H9 (cell line): ENCODE data around the gene TAF13. TPM values are rescaled to one million over a fixed set of nuclear protein-coding genes. Genes with fewer than 3 reads are reported as not detected.

Experiments
- DNase-seq: peaks from one replicate; pipeline ENCODE4 v3.0.0-alpha.2; 2017
- H2AFZ ChIP-seq: one replicate; pipeline ENCODE4 v1.6.1; 2013; ENCODE audit warnings: mild to moderate bottlenecking, low read length, control low read depth, moderate library complexity
- H2AK5ac ChIP-seq: 2 replicates; pipeline ENCODE4 v1.6.1; 2013; ENCODE audit warnings: low read length, control low read depth, mixed read lengths; ENCODE audit not compliant: insufficient read length
- H2BK120ac ChIP-seq: one replicate; pipeline ENCODE4 v1.6.1; 2013; ENCODE audit warnings: low read depth, mild to moderate bottlenecking, low read length, control low read depth, inconsistent platforms; ENCODE audit not compliant: poor library complexity, severe bottlenecking
- H2BK12ac ChIP-seq: 2 replicates; pipeline ENCODE4 v1.6.1; 2013; ENCODE audit warnings: low read length, control low read depth, mixed read lengths, low read depth; ENCODE audit not compliant: insufficient read length
- H2BK15ac ChIP-seq: 2 replicates; pipeline ENCODE4 v1.6.1; 2013; ENCODE audit warnings: low read depth, low read length, control low read depth
- H2BK20ac ChIP-seq: one replicate; pipeline ENCODE4 v1.6.1; 2013; ENCODE audit warnings: low read depth, mild to moderate bottlenecking, low read length, control low read depth, inconsistent platforms; ENCODE audit not compliant: poor library complexity, severe bottlenecking
- H2BK5ac ChIP-seq: 2 replicates; pipeline ENCODE4 v1.6.1; 2013; ENCODE audit warnings: low read length, control low read depth, mixed read lengths; ENCODE audit not compliant: insufficient read length
- H3K14ac ChIP-seq: 2 replicates; pipeline ENCODE4 v1.6.1; 2013; ENCODE audit warnings: low read length, control low read depth; ENCODE audit not compliant: insufficient read depth
- H3K18ac ChIP-seq: 2 replicates; pipeline ENCODE4 v1.6.1; 2013; ENCODE audit warnings: low read depth, mild to moderate bottlenecking, mixed read lengths, low read length, control low read depth; ENCODE audit not compliant: insufficient read length
- H3K23ac ChIP-seq: 2 replicates; pipeline ENCODE4 v1.6.1; 2013; ENCODE audit warnings: low read length, control low read depth, mixed read lengths, low read depth; ENCODE audit not compliant: insufficient read length
- H3K23me2 ChIP-seq: 2 replicates; pipeline ENCODE4 v1.6.1; 2013; ENCODE audit warnings: low read depth, mild to moderate bottlenecking, mixed read lengths, low read length, control low read depth; ENCODE audit not compliant: insufficient read length, poor library complexity, severe bottlenecking
- H3K27ac ChIP-seq: 2 replicates; pipeline ENCODE4 v1.5.1; 2013; ENCODE audit warnings: low read length, control low read depth, mixed read lengths, low read depth; ENCODE audit not compliant: insufficient read length
- H3K27me3 ChIP-seq: 2 replicates; pipeline ENCODE4 v1.6.1; 2013; ENCODE audit warnings: low read length, control low read depth, inconsistent platforms; ENCODE audit not compliant: insufficient read depth
- H3K4ac ChIP-seq: 2 replicates; pipeline ENCODE4 v1.6.1; 2013; ENCODE audit warnings: low read depth, mild to moderate bottlenecking, control low read depth, inconsistent platforms, low read length, moderate library complexity
- H3K4me1 ChIP-seq: 2 replicates; pipeline ENCODE4 v1.6.1; 2013; ENCODE audit warnings: low read length, control low read depth, inconsistent platforms; ENCODE audit not compliant: insufficient read depth
- H3K4me2 ChIP-seq: 2 replicates; pipeline ENCODE4 v1.6.1; 2013; ENCODE audit warnings: low read length, control low read depth, mixed read lengths; ENCODE audit not compliant: insufficient read length, insufficient read depth
- H3K56ac ChIP-seq: 2 replicates; pipeline ENCODE4 v1.6.1; 2013; ENCODE audit warnings: low read depth, mild to moderate bottlenecking, mixed read lengths, low read length, control low read depth; ENCODE audit not compliant: insufficient read length
- H3K79me1 ChIP-seq: 2 replicates; pipeline ENCODE4 v1.6.1; 2013; ENCODE audit warnings: low read depth, mild to moderate bottlenecking, moderate library complexity, low read length, control low read depth, inconsistent platforms; ENCODE audit not compliant: insufficient read depth, poor library complexity, severe bottlenecking
- H3K79me2 ChIP-seq: 2 replicates; pipeline ENCODE4 v1.6.1; 2013; ENCODE audit warnings: low read length, control low read depth, inconsistent platforms; ENCODE audit not compliant: insufficient read depth
- H3K9ac ChIP-seq: 2 replicates; pipeline ENCODE4 v1.6.1; 2013; ENCODE audit warnings: low read length, control low read depth, mixed read lengths; ENCODE audit not compliant: insufficient read length; ENCODE audit errors: extremely low read depth
- H3K9me3 ChIP-seq: one replicate; pipeline ENCODE4 v1.6.1; 2013; ENCODE audit warnings: low read depth, low read length, inconsistent platforms; ENCODE audit not compliant: control insufficient read depth
- H3T11ph ChIP-seq: one replicate; pipeline ENCODE4 v1.6.1; 2013; ENCODE audit warnings: mild to moderate bottlenecking, low read length, control low read depth, inconsistent platforms
- H4K20me1 ChIP-seq: one replicate; pipeline ENCODE4 v1.6.1; 2013; ENCODE audit not compliant: control insufficient read depth, insufficient read length, insufficient read depth
- H4K5ac ChIP-seq: 2 replicates; pipeline ENCODE4 v1.6.1; 2013; ENCODE audit warnings: low read depth, mild to moderate bottlenecking, mixed read lengths, low read length, control low read depth; ENCODE audit not compliant: insufficient read length
- H4K8ac ChIP-seq: replicated peaks from 2 replicates; pipeline ENCODE4 v1.6.1; 2013; ENCODE audit warnings: low read length, control low read depth, mixed read lengths, low read depth; ENCODE audit not compliant: insufficient read length
- H4K91ac ChIP-seq: 2 replicates; pipeline ENCODE4 v1.6.1; 2013; ENCODE audit warnings: low read depth, mild to moderate bottlenecking, moderate library complexity, mixed read lengths, low read length, control low read depth; ENCODE audit not compliant: insufficient read length
- H3K27ac Mint-ChIP-seq, 3 experiments: 2 replicates in 2 of 3; 3 replicates in 1 of 3; pipeline ENCODE4 v1.8.0; 2020 to 2021; ENCODE audit warnings: mixed read lengths in 3 of 3, mild to moderate bottlenecking in 1 of 3, moderate library complexity in 1 of 3
- H3K27me3 Mint-ChIP-seq: 2 replicates; pipeline ENCODE4 v1.8.0; 2021; ENCODE audit warnings: low read depth, mild to moderate bottlenecking, moderate library complexity, mixed read lengths
- H3K36me3 Mint-ChIP-seq, 3 experiments: 2 replicates in 2 of 3; 3 replicates in 1 of 3; pipeline ENCODE4 v1.8.0; 2020 to 2021; ENCODE audit warnings: low read depth in 3 of 3, mixed read lengths in 3 of 3; ENCODE audit not compliant: insufficient read depth in 1 of 3
- H3K4me1 Mint-ChIP-seq, 2 experiments: 2 replicates each; pipeline ENCODE4 v1.8.0; 2020; ENCODE audit warnings: mixed read lengths in 2 of 2
- H3K4me3 Mint-ChIP-seq, 2 experiments: 2 replicates in 1 of 2; 3 replicates in 1 of 2; pipeline ENCODE4 v1.8.0; 2020 to 2021; ENCODE audit warnings: mild to moderate bottlenecking in 2 of 2, mixed read lengths in 2 of 2, moderate library complexity in 1 of 2
- H3K9me3 Mint-ChIP-seq, 2 experiments: 2 replicates in 1 of 2; 3 replicates in 1 of 2; pipeline ENCODE4 v1.8.0; 2020; ENCODE audit warnings: mild to moderate bottlenecking in 2 of 2, mixed read lengths in 2 of 2, moderate library complexity in 1 of 2
- WGBS: extraction: QIAGEN DNeasy Blood & Tissue Kit; methylation state at CpG from one replicate; pipeline ENCODE4 v1.1.7; 2013; ENCODE audit warnings: missing lambda C conversion rate, low lambda C conversion rate, mixed read lengths; ENCODE audit not compliant: insufficient read length; ENCODE audit errors: extremely low coverage; 5-methylcytosine and 5-hydroxymethylcytosine counted together
- total RNA-seq: library from RNA; stranded (reverse); gene quantifications from 2 replicates; pipeline ENCODE4 v1.2.1, GENCODE V29; 2021
- TF ChIP-seq, protein P1 (sequence below): fragments of 200-600 bp; sonication (generic); conservative IDR thresholded peaks from 3 replicates; pipeline ENCODE4 v1.8.0; 2021; ENCODE audit warnings: antibody characterized with exemption, mild to moderate bottlenecking

The TAF13 gene
- total RNA-seq, 1 experiment from 2014 or later = 50.9 TPM

DNA sequence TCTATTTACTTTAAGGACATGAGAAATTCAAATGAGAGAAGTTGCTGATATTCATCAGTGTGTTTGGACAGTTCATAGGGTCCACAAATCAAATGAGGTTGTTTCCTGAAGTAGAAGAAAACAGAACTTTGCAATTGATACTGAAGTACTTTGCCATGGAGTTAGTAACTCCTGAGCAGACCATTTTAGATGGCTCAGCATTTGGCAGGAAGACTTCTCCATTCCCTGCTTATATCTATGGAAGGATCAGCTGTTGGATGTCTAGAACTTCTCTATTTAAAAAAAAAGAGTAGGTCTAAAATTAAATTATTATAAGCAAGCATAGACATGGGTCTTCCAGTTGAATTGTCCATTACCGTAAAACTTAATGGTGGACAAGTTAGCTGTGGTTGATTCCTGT lies 19.8 kb upstream of the TAF13 start:
- Histone ChIP-seq H2BK12ac (no peak overlapping the region), H3K4ac (no peak overlapping the region), H3K9me3 (no peaks in the 10 kb centered on the region), H3K23ac (no peak overlapping the region), H3K23me2 (peaks cover 6% of the 10 kb centered on the region), H3K4me2 (no peak overlapping the region), H2AFZ (no peak overlapping the region), H4K20me1 (no peaks in the 10 kb centered on the region), H3K14ac (no peak overlapping the region), H2BK120ac (no peak overlapping the region), H4K8ac (no peak overlapping the region), H4K5ac (no peak overlapping the region), H3K27me3 (no peaks in the 10 kb centered on the region), H3K9ac (no peak overlapping the region), H2BK5ac (no peak overlapping the region), H3T11ph (no peak overlapping the region), H3K56ac (no peak overlapping the region), H3K4me1 (no peaks in the 10 kb centered on the region), H3K27ac (no peak overlapping the region), H3K79me2 (peaks cover 4% of the 10 kb centered on the region; the same call in 1 of the 2 replicates), H2BK15ac (no peak overlapping the region), H4K91ac (no peak overlapping the region), H3K18ac (no peak overlapping the region), H3K79me1 (no peaks in the 10 kb centered on the region), H2AK5ac (no peak overlapping the region), H2BK20ac (no peak overlapping the region)
- no peak overlapping the region for H3K4me3 Mint-ChIP-seq
- H3K9me3 Mint-ChIP-seq = peaks cover 0 to 3% of the 10 kb centered on the region in 2 experiments; a peak in 1 of 5 replicates
- peaks cover 0 to 20% (median 13%) of the 10 kb centered on the region in 3 experiments; a peak in 6 of 7 replicates for H3K36me3 Mint-ChIP-seq
- H3K27me3 Mint-ChIP-seq = no peaks in the 10 kb centered on the region
- no peak for DNase-seq
- WGBS = no CpG with 5 or more reads among the region's 1 CpG
- peaks cover 10 to 11% of the 10 kb centered on the region in 2 experiments for H3K4me1 Mint-ChIP-seq
- TF ChIP-seq, protein P1, sequence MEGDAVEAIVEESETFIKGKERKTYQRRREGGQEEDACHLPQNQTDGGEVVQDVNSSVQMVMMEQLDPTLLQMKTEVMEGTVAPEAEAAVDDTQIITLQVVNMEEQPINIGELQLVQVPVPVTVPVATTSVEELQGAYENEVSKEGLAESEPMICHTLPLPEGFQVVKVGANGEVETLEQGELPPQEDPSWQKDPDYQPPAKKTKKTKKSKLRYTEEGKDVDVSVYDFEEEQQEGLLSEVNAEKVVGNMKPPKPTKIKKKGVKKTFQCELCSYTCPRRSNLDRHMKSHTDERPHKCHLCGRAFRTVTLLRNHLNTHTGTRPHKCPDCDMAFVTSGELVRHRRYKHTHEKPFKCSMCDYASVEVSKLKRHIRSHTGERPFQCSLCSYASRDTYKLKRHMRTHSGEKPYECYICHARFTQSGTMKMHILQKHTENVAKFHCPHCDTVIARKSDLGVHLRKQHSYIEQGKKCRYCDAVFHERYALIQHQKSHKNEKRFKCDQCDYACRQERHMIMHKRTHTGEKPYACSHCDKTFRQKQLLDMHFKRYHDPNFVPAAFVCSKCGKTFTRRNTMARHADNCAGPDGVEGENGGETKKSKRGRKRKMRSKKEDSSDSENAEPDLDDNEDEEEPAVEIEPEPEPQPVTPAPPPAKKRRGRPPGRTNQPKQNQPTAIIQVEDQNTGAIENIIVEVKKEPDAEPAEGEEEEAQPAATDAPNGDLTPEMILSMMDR = no peak
- H3K27ac Mint-ChIP-seq = no peak overlapping the region
